ENCODE measurements around the gene LRBA. TPM values are rescaled to one million over a fixed set of nuclear protein-coding genes. Genes with fewer than 3 reads are reported as not detected.
"Not testable (repeated sequence)": the region's sequence is repeated elsewhere in the genome, so short reads cannot be mapped to it uniquely, and the experiment has no call there.

LRBA gene
- total RNA-seq, 3 donors from 2014 or later, result 26.9 to 138 (median 93.7) TPM

- Histone ChIP-seq H3K27me3 (no peaks in the 10 kb centered on the region), H3K9me3 (peaks cover 15 to 22% of the 10 kb centered on the region in 2 donors), H3K36me3 (no peaks in the 10 kb centered on the region), H3K4me3 (no peak overlapping the region), H3K27ac (no peak overlapping the region), H3K4me1 (no peaks in the 10 kb centered on the region)
- no peak for DNase-seq (ENCODE audit: low spot score in 2 of 2)
- intact Hi-C loops (cut with DNase I; ENCODE audit: low total_unique reads), result no loop called here
- TF ChIP-seq POLR2A (IDR thresholded peaks at IDR 0.05) (no peak), POLR2AphosphoS5 (IDR thresholded peaks at IDR 0.05) (no peak), CTCF (IDR thresholded peaks at IDR 0.05) (no peak)
Observed at GRCh38 chr4:150962245-150962644, 52.8 kb downstream of the LRBA start.

GRCh38 chr4:150961566-150961965, 53.5 kb downstream of the LRBA start:
- intact Hi-C loops (cut with DNase I; ENCODE audit: low total_unique reads), result no loop called here
- no peak overlapping the region for H3K4me3 ChIP-seq
- no peak overlapping the region for H3K27ac ChIP-seq
- no peaks in the 10 kb centered on the region for H3K36me3 ChIP-seq
- no peak for TF ChIP-seq POLR2AphosphoS5 (IDR thresholded peaks at IDR 0.05)
- H3K27me3 ChIP-seq, result no peaks in the 10 kb centered on the region
- peaks cover 15 to 22% of the 10 kb centered on the region in 2 donors for H3K9me3 ChIP-seq
- DNase-seq (ENCODE audit: low spot score in 2 of 2), result no peak
- no peaks in the 10 kb centered on the region for H3K4me1 ChIP-seq

DNA sequence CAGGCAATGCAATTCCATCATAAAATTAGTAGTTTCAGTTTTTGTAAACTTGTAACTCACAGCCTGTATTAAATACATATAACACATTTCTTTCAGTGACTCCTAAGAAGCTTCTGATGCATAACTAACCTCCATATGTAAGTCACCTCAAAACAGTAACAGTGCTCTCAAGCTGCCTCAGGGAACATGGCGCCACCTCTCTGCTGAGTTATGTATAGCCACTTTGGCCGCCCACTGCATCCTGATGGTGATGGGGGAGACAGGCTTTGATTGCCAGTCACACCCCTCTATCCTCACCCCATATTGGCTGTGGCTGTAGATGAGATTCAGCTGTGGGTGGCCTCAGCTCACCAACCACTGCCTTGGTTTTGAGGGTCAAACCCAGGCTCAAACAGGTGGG, 54.3 kb downstream of the LRBA start:
- intact Hi-C loops (cut with DNase I; ENCODE audit: low total_unique reads), result no loop called here
- H3K27ac ChIP-seq, result no peak overlapping the region
- H3K4me3 ChIP-seq, result no peak overlapping the region
- no peaks in the 10 kb centered on the region for H3K27me3 ChIP-seq
- DNase-seq (ENCODE audit: low spot score in 2 of 2), result no peak
- peaks cover 15 to 22% of the 10 kb centered on the region in 2 donors for H3K9me3 ChIP-seq
- H3K4me1 ChIP-seq, result no peaks in the 10 kb centered on the region
- H3K36me3 ChIP-seq, result no peaks in the 10 kb centered on the region
- no peak for TF ChIP-seq POLR2AphosphoS5 (IDR thresholded peaks at IDR 0.05)
- TF ChIP-seq CTCF (IDR thresholded peaks at IDR 0.05), result no peak
- TF ChIP-seq POLR2A (IDR thresholded peaks at IDR 0.05), result no peak

DNA sequence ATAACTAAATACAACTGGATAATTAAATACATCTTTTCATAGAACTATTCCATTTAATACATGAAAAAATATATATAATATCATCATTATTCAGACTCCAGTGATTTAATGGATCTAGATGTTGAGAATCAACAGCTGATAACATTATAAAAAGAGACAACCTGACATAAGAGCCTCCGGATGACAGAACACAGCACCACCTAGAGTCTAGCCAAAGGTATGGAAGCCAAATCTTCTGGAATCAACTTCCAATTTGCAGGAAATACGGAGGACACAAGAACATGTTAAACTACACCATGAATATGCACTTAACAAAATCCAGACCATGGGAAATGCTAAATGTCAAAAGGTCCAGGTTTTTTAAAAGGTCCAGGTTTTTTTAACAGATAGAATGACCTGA, 55.0 kb downstream of the LRBA start:
- Histone ChIP-seq H3K4me3 (no peak overlapping the region), H3K36me3 (no peaks in the 10 kb centered on the region), H3K27me3 (no peaks in the 10 kb centered on the region), H3K4me1 (no peaks in the 10 kb centered on the region), H3K27ac (no peak overlapping the region), H3K9me3 (peaks cover 15 to 22% of the 10 kb centered on the region in 2 donors)
- no peak for DNase-seq (ENCODE audit: low spot score in 2 of 2)
- TF ChIP-seq POLR2AphosphoS5 (IDR thresholded peaks at IDR 0.05) (no peak), CTCF (IDR thresholded peaks at IDR 0.05) (peak in 1 of 3 donors; percentile 11), POLR2A (IDR thresholded peaks at IDR 0.05) (no peak)
- intact Hi-C loops (cut with DNase I; ENCODE audit: low total_unique reads), result no loop called here

- H3K27me3 ChIP-seq; intact Hi-C loops (cut with DNase I; ENCODE audit: low total_unique reads); H3K4me3 ChIP-seq; DNase-seq (ENCODE audit: low spot score in 2 of 2); H3K27ac ChIP-seq; H3K36me3 ChIP-seq; H3K4me1 ChIP-seq: not testable (repeated sequence)
- peaks cover 13 to 15% of the 10 kb centered on the region in 2 donors for H3K9me3 ChIP-seq
Observed at GRCh38 chr4:150957981-150958380, 57.1 kb downstream of the LRBA start.

- H3K4me3 ChIP-seq; H3K27me3 ChIP-seq; H3K4me1 ChIP-seq; H3K36me3 ChIP-seq; DNase-seq (ENCODE audit: low spot score in 2 of 2); intact Hi-C loops (cut with DNase I; ENCODE audit: low total_unique reads); H3K27ac ChIP-seq: not testable (repeated sequence)
- H3K9me3 ChIP-seq, result peaks cover 13 to 15% of the 10 kb centered on the region in 2 donors
Observed at GRCh38 chr4:150957095-150957494, 58.0 kb downstream of the LRBA start.

DNA sequence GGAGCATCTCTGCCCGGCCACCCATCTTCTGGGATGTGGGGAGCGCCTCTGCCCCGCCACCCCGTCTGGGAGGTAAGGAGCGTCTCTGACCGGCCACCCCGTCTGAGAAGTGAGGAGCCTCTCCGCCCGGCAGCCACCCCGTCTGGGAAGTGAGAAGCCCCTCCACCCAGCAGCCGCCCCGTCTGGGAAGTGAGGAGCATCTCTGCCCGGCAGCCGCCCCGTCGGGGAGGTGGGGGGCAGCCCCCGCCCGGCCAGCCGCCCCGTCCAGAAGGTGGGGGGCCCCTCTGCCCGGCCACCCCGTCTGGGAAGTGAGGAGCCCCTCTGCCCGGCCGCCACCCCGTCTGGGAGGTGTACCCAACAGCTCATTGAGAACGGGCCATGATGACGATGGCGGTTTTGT, 61.2 kb downstream of the LRBA start:
- H3K4me1 ChIP-seq; DNase-seq (ENCODE audit: low spot score in 2 of 2); H3K4me3 ChIP-seq; intact Hi-C loops (cut with DNase I; ENCODE audit: low total_unique reads); H3K36me3 ChIP-seq; H3K27me3 ChIP-seq; H3K27ac ChIP-seq: not testable (repeated sequence)
- H3K9me3 ChIP-seq, result peaks cover 13 to 15% of the 10 kb centered on the region in 2 donors

Measured in breast epithelium (tissue), 4 donors.